Lung (tissue), 12 donors: ENCODE results near the gene STC2. TPM values are rescaled to one million over a fixed set of nuclear protein-coding genes. Genes with fewer than 3 reads are reported as not detected.

ENCODE experiments used
- ATAC-seq: fragments of 200-7000 bp; cut with Tn5 transposase; one replicate; pipeline ENCODE4 v1.9.1; 2020; ENCODE audit warnings: moderate number of reproducible peaks; ENCODE audit not compliant: insufficient read depth, low FRiP score
- DNase-seq, 3 donors: peaks; one replicate each; pipeline ENCODE4 v3.0.0-alpha.2; 2013 to 2017
- H3K27ac ChIP-seq, 2 donors: one replicate each; pipeline ENCODE4 v1.5.1; 2013; ENCODE audit warnings: mild to moderate bottlenecking in 2 of 2, moderate library complexity in 2 of 2, control low read depth in 1 of 2, inconsistent platforms in 1 of 2, low read depth in 1 of 2, low read length in 1 of 2
- H3K27me3 ChIP-seq, 3 donors: one replicate each; pipeline ENCODE4 v1.5.1; 2013; ENCODE audit warnings: low read length in 2 of 3; ENCODE audit not compliant: control insufficient read depth in 3 of 3, insufficient read depth in 3 of 3
- H3K36me3 ChIP-seq, 4 donors: one replicate each; pipeline ENCODE4 v1.5.1; 2013; ENCODE audit warnings: low read length in 4 of 4, mild to moderate bottlenecking in 1 of 4, moderate library complexity in 1 of 4; ENCODE audit not compliant: control insufficient read depth in 4 of 4, insufficient read depth in 4 of 4
- H3K4me1 ChIP-seq, 5 donors: one replicate each; pipeline ENCODE4 v1.5.1; 2013; ENCODE audit warnings: low read length in 5 of 5, mild to moderate bottlenecking in 2 of 5, moderate library complexity in 1 of 5; ENCODE audit not compliant: control insufficient read depth in 5 of 5, insufficient read depth in 5 of 5
- H3K4me3 ChIP-seq: one replicate; pipeline ENCODE4 v1.5.1; 2013; ENCODE audit warnings: mild to moderate bottlenecking, control low read depth, moderate library complexity
- H3K9ac ChIP-seq, 2 donors: one replicate each; pipeline ENCODE4 v1.5.1; 2013; ENCODE audit warnings: low read length in 2 of 2, control low read depth in 1 of 2; ENCODE audit not compliant: insufficient read depth in 1 of 2
- H3K9me3 ChIP-seq, 4 donors: one replicate each; pipeline ENCODE4 v1.5.1; 2013; ENCODE audit warnings: low read length in 3 of 4, mild to moderate bottlenecking in 1 of 4, moderate library complexity in 1 of 4; ENCODE audit not compliant: control insufficient read depth in 4 of 4, insufficient read depth in 3 of 4
- WGBS, 2 donors: extraction: QIAGEN DNeasy Blood & Tissue Kit; methylation state at CpG; one replicate each; pipeline ENCODE4 v1.1.7; 2013; 5-methylcytosine and 5-hydroxymethylcytosine counted together
- polyA plus RNA-seq, 2 donors: library from polyadenylated mRNA; stranded (reverse); fragments of 200-250 nt; gene quantifications; one replicate each; pipeline ENCODE4 v1.2.1, GENCODE V29; 2013
- total RNA-seq, 2 donors: library from RNA; depleted of rRNA in 1 of 2; stranded (reverse); fragments of >200 nt in 1 of 2; gene quantifications; one replicate each; pipeline ENCODE4 v1.2.1, GENCODE V29; 2014 to 2021
- TF ChIP-seq, protein P1 (sequence below): IDR thresholded peaks from 2 replicates; pipeline ENCODE4 v1.5.1; 2012; ENCODE audit warnings: mild to moderate bottlenecking; ENCODE audit errors: control extremely low read depth, extremely low read depth
- donor health status: control.
- donor health status: control.
- donor health status: Bipolar disorder and iron deficiency.
- donor health status: healthy.
- donor health status: DM: yes; HTN: yes; CAD: no.

Gene STC2
- total and polyA plus RNA-seq, 4 donors, result 3.1 to 18.1 (median 8.4) TPM

DNA sequence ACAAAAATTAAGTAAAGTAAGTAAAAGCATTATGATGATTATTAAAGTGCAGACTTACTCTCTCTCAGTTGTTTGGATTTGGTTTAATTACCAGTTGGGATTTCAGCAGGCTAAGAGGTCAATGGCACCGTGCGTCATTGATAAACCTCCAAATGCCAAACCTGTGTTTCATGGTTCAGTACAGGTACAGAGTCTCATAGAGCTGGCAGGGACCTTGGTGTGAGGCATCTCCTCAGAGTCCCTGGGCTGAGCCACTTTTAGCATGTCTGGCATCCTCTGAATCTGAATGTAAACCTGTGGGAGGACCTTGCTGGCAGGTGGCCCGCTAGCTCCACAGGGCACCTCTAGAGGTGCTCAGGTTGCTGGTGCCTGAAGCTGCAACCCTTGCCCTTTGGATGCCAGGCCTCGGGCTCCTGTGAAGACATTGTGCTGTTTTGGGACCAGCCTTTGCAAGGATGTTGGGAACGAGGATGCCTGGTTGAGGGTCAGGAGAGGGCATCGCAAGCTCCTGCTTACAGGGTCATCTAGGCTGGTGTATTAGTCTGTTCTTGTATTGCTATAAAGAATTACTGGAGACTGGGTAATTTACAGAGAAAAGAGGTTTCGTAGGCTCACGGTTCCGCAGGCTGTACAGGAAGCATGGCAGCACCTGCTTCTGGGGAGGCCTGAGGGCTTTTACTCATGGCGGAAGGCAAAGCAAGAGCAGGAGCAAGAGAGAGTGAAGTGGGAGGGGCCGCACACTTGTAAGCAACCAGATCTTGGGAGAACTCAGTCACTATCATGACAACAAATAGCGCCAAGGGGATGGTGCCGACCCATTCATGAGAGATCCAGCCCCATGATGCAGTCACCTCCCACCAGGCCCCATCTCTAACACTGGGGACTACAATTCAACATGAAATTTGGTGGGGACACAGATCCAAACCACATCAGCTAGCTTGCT lies 14.9 kb upstream of the STC2 start:
- no peak overlapping the region for H3K4me3 ChIP-seq
- no peaks in the 10 kb centered on the region for H3K4me1 ChIP-seq
- no peaks in the 10 kb centered on the region for H3K9me3 ChIP-seq
- WGBS, 2 donors, result 89 to 91% methylated on average over 13 of the region's 13 CpGs
- H3K27ac ChIP-seq, result no peak overlapping the region
- no peak overlapping the region for H3K9ac ChIP-seq
- DNase-seq, result no peak
- H3K27me3 ChIP-seq, result no peaks in the 10 kb centered on the region
- TF ChIP-seq, protein P1, sequence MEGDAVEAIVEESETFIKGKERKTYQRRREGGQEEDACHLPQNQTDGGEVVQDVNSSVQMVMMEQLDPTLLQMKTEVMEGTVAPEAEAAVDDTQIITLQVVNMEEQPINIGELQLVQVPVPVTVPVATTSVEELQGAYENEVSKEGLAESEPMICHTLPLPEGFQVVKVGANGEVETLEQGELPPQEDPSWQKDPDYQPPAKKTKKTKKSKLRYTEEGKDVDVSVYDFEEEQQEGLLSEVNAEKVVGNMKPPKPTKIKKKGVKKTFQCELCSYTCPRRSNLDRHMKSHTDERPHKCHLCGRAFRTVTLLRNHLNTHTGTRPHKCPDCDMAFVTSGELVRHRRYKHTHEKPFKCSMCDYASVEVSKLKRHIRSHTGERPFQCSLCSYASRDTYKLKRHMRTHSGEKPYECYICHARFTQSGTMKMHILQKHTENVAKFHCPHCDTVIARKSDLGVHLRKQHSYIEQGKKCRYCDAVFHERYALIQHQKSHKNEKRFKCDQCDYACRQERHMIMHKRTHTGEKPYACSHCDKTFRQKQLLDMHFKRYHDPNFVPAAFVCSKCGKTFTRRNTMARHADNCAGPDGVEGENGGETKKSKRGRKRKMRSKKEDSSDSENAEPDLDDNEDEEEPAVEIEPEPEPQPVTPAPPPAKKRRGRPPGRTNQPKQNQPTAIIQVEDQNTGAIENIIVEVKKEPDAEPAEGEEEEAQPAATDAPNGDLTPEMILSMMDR, result no peak
- ATAC-seq, result no peak
- H3K36me3 ChIP-seq, result no peaks in the 10 kb centered on the region

DNA sequence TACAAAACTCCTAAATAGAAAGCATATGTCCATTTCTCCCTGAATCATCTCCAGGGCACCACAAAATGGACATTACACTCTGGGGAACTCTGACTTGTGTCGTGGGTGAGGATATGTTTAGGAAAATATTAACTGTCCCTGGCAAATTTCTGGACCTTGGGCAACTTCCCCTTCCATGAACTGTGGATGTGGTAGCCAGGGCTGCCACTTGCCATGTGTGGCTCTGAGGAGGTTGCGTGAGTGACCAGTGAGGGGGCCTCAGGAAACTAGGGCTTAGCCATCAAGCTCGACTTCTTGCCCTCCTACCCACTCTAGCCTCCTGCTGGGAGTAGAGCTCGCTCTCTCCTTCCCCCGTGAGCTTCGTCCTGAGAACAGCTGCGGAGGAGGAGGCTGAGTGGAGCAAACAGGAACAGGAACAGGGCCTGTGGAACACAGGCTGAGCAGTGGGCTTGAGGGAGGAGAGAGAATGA lies 13.8 kb upstream of the STC2 start:
- Histone ChIP-seq H3K4me1 (no peaks in the 10 kb centered on the region), H3K4me3 (no peak overlapping the region), H3K36me3 (no peaks in the 10 kb centered on the region), H3K9me3 (no peaks in the 10 kb centered on the region), H3K9ac (no peak overlapping the region), H3K27ac (no peak overlapping the region), H3K27me3 (no peaks in the 10 kb centered on the region)
- DNase-seq (no peak), ATAC-seq (no peak)
- WGBS, 2 donors, result 47 to 64% methylated on average over 7 of the region's 7 CpGs
- TF ChIP-seq, protein P1, result no peak

DNA sequence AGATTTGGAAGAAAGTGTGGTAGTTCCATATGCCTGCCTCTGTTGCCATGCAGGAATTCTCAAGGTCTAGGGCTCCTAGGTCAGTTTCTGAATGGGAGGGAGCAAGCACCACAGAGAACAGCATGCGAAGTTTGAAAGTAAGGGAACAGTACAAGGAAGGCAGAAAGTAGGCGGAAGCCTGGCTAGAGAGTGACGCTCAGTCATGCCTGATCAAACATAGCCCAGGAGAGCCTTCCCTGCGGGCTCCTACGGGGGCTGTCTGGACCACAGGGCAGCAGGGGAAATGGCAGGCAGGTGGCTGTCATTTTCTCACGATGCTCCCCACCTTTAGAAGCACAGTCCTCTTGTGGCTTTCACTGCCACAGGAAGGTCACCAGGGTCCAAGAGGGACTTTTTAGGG lies 12.8 kb upstream of the STC2 start:
- DNase-seq, result no peak
- no peak overlapping the region for H3K4me3 ChIP-seq
- H3K4me1 ChIP-seq, result no peaks in the 10 kb centered on the region
- TF ChIP-seq, protein P1, result no peak
- ATAC-seq, result no peak
- H3K9me3 ChIP-seq, result no peaks in the 10 kb centered on the region
- no peak overlapping the region for H3K9ac ChIP-seq
- H3K27me3 ChIP-seq, result no peaks in the 10 kb centered on the region
- no peak overlapping the region for H3K27ac ChIP-seq
- WGBS, 2 donors, result 72 to 87% methylated on average over 6 of the region's 6 CpGs
- H3K36me3 ChIP-seq, result no peaks in the 10 kb centered on the region
